ENCODE measurements around the gene SLX9.

The SLX9 gene

GRCh38 chr21:44943686-44944550 lies 4.1 kb downstream of the SLX9 start:
- no peak for DNase-seq (ENCODE audit: low read depth in 2 of 2)
- no peak overlapping the region for H3K4me3 ChIP-seq (replicated peaks in 1 of 2; ENCODE audit: low read depth in 2 of 2, low read length in 2 of 2)
- TF ChIP-seq CTCF (IDR thresholded peaks at IDR 0.05; ENCODE audit: low read depth, low read length): no peak

GRCh38 chr21:44944596-44944995 lies 4.8 kb downstream of the SLX9 start:
- no peak for TF ChIP-seq CTCF (IDR thresholded peaks at IDR 0.05; ENCODE audit: low read depth, low read length)
- no peak overlapping the region for H3K4me3 ChIP-seq (replicated peaks in 1 of 2; ENCODE audit: low read depth in 2 of 2, low read length in 2 of 2)
- no peak for DNase-seq (ENCODE audit: low read depth in 2 of 2)

- TF ChIP-seq CTCF (IDR thresholded peaks at IDR 0.05; ENCODE audit: low read depth, low read length): no peak
- no peak overlapping the region for H3K4me3 ChIP-seq (replicated peaks in 1 of 2; ENCODE audit: low read depth in 2 of 2, low read length in 2 of 2)
- DNase-seq (ENCODE audit: low read depth in 2 of 2): no peak
Observed at GRCh38 chr21:44946254-44947041, 6.6 kb downstream of the SLX9 start.

GRCh38 chr21:44947111-44947929 lies 7.5 kb downstream of the SLX9 start:
- no peak for DNase-seq (ENCODE audit: low read depth in 2 of 2)
- no peak overlapping the region for H3K4me3 ChIP-seq (replicated peaks in 1 of 2; ENCODE audit: low read depth in 2 of 2, low read length in 2 of 2)
- TF ChIP-seq CTCF (IDR thresholded peaks at IDR 0.05; ENCODE audit: low read depth, low read length): no peak

- no peak for TF ChIP-seq CTCF (IDR thresholded peaks at IDR 0.05; ENCODE audit: low read depth, low read length)
- H3K4me3 ChIP-seq (replicated peaks in 1 of 2; ENCODE audit: low read depth in 2 of 2, low read length in 2 of 2): no peak overlapping the region
- DNase-seq (ENCODE audit: low read depth in 2 of 2): no peak
Observed at GRCh38 chr21:44947930-44948331, 8.1 kb downstream of the SLX9 start.

GRCh38 chr21:44948426-44949120 lies 8.7 kb downstream of the SLX9 start:
- DNase-seq (ENCODE audit: low read depth in 2 of 2): no peak
- H3K4me3 ChIP-seq (replicated peaks in 1 of 2; ENCODE audit: low read depth in 2 of 2, low read length in 2 of 2): no peak overlapping the region
- no peak for TF ChIP-seq CTCF (IDR thresholded peaks at IDR 0.05; ENCODE audit: low read depth, low read length)

All from cardiac fibroblast (primary cell).